Measurements from ENCODE around the gene LMLN.
"Not testable (repeated sequence)": the region's sequence is repeated elsewhere in the genome, so short reads cannot be mapped to it uniquely, and the experiment has no call there.

LMLN gene

DNA sequence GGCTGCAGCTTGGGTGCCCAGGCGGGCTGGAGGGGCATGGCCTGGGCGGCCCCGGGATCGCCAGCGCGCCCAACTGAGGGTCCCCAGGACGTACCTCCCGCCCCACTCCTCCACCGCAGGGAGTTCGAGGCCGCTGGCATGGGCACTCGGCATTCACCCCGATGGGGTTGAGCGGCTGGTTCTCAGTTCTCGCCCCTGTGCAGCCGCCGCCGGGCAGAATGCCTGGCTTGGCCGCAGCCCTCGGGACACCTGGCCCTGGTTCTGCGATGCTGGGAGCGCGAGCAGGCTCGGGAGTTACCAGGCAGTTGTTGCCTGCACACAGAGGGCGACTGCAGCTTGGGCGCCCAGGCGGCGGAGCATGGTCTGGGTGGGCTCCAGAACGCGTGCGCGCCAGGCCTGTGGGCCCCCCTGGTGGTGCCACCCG lies 121.4 kb downstream of the LMLN start:
- no peak for DNase-seq

DNA sequence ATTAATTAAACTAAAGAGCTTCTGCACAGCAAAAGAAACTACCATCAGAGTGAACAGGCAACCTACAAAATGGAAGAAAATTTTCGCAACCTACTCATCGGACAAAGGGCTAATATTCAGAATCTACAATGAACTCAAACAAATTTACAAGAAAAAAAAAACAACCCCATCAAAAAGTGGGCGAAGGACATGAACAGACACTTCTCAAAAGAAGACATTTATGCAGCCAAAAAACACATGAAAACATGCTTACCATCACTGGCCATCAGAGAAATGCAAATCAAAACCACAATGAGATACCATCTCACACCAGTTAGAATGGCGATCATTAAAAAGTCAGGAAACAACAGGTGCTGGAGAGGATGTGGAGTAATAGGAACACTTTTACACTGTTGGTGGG lies 122.2 kb downstream of the LMLN start:
- DNase-seq, result not testable (repeated sequence)

DNA sequence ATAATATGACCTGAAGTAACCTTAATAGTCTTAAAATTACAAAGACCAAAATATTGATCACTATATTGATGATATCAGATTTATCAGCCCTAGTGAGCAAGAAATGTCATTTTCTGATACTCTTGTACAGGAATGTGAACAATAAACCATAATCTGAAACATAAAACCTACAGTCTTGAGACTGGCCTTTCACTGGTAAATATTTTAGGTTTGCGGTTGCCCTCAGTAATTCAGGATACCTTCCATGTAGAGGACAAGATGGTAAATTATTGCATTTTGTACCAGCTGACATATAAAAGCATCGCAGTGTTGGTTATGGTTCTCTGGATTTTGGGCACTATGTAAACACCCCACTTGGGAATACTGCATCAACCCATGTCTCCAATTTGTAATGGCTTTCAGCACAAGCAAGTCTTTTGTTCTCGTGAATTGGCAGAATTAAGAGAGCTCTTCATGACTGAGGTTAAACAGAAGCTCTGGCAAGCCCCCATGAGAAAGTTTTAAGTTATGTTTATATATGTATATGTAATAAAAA lies 128.5 kb downstream of the LMLN start:
- DNase-seq, result no peak

- DNase-seq, result no peak
Observed at GRCh38 chr3:198090795-198091332, 130.8 kb downstream of the LMLN start.

DNA sequence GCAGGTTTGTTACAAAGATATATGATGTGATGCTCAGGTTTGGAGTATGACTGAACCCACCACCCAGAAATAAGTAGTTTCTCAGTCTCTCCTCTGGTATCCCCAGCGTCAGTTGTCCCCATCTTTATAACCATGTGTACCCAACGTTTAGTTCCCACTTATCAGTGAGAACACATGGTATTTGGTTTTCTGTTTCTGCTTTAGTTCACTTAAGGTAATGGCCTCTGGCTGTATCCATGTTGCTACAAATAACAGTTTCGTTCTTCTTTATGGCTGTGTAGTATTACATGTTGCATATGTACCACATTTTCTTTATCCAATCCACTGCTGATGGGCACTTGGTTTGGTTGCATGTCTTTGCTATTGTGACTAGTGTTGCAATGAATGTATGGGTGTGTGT lies 132.3 kb downstream of the LMLN start:
- no peak for DNase-seq

DNA sequence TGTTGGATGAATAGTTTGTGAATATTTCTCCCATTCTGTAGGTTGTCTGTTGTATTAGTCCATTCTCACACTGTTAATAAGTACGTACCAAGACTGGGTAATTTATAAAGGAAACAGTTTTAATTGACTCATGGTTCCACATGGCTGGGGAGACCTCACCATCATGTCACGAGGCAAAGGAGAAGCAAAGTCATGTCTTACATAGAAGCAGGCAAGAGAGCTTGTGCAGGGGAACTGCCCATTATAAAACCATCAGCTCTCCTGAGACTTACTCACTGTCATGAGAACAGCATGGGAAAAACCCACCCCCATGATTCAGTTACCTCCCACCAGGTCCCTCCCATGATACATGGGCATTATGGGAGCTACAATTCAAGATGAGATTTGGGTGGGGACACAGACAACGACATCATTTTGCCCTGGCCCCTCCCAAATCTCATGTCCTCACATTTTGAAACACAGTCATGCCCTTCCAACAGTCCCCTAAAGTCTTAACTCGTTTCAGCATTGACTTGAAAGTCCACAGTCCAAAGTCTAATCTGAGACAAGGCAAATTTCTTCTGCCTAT lies 133.2 kb downstream of the LMLN start:
- DNase-seq, result no peak

All from RPMI8226 (cell line).